Measurements from ENCODE around the gene ZNF575.

GRCh38 chr19:43555185-43555770 is 22.3 kb downstream of the ZNF575 start:
- peak; percentile 87 to 92 (median 91) for TF ChIP-seq CTCF (optimal IDR thresholded peaks at IDR 0.05 in 1 of 3, IDR thresholded peaks at IDR 0.05 in 1 of 3, conservative IDR thresholded peaks at IDR 0.05 in 1 of 3; ENCODE audit: extremely low read depth in 1 of 3, insufficient read depth in 2 of 3, low read length in 3 of 3)
- TF ChIP-seq EZH2 (IDR thresholded peaks at IDR 0.05; ENCODE audit: low read length), result no peak

Data from keratinocyte (primary cell).